Kidney epithelial cell (primary cell): ENCODE data around the gene RNPEPL1. TPM values are rescaled to one million over a fixed set of nuclear protein-coding genes. Genes with fewer than 3 reads are reported as not detected.

Source experiments
- DNase-seq: peaks from one replicate; pipeline ENCODE4 v3.0.0-alpha.2; 2010; ENCODE audit warnings: low read depth
- H3K27me3 ChIP-seq: 2 replicates; pipeline ENCODE4 v1.6.0; 2011; ENCODE audit warnings: low read length; ENCODE audit not compliant: control insufficient read depth, insufficient read depth
- H3K36me3 ChIP-seq: 2 replicates; pipeline ENCODE4 v1.5.1; 2011; ENCODE audit warnings: low read length; ENCODE audit not compliant: control insufficient read depth, insufficient read depth
- H3K4me3 ChIP-seq: 2 replicates; pipeline ENCODE4 v1.5.1; 2011; ENCODE audit warnings: low read depth, mild to moderate bottlenecking, control low read depth, low read length
- CTCF ChIP-seq: IDR thresholded peaks from 2 replicates; pipeline ENCODE4 v1.5.1; 2011; ENCODE audit warnings: mild to moderate bottlenecking, moderate library complexity, low read length, control low read depth, inconsistent platforms; ENCODE audit not compliant: insufficient read depth, poor library complexity, severe bottlenecking
- total RNA-seq: library from RNA; depleted of rRNA; stranded (reverse); fragments of >200 nt; gene quantifications from 2 replicates; pipeline ENCODE4 v1.2.3, GENCODE V29; 2015

RNPEPL1 gene
- total RNA-seq, 1 donor from 2014 or later: 91.3 TPM

GRCh38 chr2:240589850-240590525, 21.7 kb downstream of the RNPEPL1 start:
- no peaks in the 10 kb centered on the region for H3K27me3 ChIP-seq
- no peak for DNase-seq
- no peaks in the 10 kb centered on the region for H3K36me3 ChIP-seq
- no peak for TF ChIP-seq CTCF
- H3K4me3 ChIP-seq: no peak overlapping the region

- Histone ChIP-seq H3K27me3 (no peaks in the 10 kb centered on the region), H3K36me3 (no peaks in the 10 kb centered on the region), H3K4me3 (no peak overlapping the region)
- no peak for DNase-seq
- no peak for TF ChIP-seq CTCF
Measured at GRCh38 chr2:240590681-240591111, 22.4 kb downstream of the RNPEPL1 start.

- no peak overlapping the region for H3K4me3 ChIP-seq
- H3K36me3 ChIP-seq: no peaks in the 10 kb centered on the region
- DNase-seq: no peak
- H3K27me3 ChIP-seq: no peaks in the 10 kb centered on the region
- no peak for TF ChIP-seq CTCF
Measured at GRCh38 chr2:240591226-240591625, 22.9 kb downstream of the RNPEPL1 start.

GRCh38 chr2:240591784-240592183, 23.5 kb downstream of the RNPEPL1 start:
- TF ChIP-seq CTCF: no peak
- Histone ChIP-seq H3K4me3 (no peak overlapping the region), H3K36me3 (no peaks in the 10 kb centered on the region), H3K27me3 (no peaks in the 10 kb centered on the region)
- DNase-seq: no peak

GRCh38 chr2:240593026-240593702, 24.9 kb downstream of the RNPEPL1 start:
- Histone ChIP-seq H3K36me3 (no peaks in the 10 kb centered on the region), H3K27me3 (no peaks in the 10 kb centered on the region), H3K4me3 (no peak overlapping the region)
- no peak for TF ChIP-seq CTCF
- no peak for DNase-seq
